ENCODE data around the gene RANBP17.

DNA sequence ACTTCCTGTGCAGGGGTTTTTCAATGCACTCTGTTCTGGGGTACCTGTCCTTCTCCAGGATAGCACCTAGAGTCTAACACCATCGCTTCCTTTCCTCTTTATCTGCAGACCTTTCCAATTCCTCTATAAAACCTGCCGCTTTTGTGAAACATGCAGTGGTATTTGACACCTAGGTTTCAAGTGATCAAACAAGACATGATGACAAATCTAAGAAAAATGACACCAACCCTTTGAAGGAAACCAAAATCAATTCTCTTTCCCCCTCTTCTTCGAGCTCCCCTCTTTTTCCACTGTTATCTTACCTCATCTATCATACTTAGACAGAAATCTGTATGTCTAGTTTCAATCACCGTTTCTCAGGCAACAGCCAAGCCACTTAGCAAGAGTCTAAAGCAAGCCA is 25.6 kb upstream of the RANBP17 start:
- TF ChIP-seq, protein P1, sequence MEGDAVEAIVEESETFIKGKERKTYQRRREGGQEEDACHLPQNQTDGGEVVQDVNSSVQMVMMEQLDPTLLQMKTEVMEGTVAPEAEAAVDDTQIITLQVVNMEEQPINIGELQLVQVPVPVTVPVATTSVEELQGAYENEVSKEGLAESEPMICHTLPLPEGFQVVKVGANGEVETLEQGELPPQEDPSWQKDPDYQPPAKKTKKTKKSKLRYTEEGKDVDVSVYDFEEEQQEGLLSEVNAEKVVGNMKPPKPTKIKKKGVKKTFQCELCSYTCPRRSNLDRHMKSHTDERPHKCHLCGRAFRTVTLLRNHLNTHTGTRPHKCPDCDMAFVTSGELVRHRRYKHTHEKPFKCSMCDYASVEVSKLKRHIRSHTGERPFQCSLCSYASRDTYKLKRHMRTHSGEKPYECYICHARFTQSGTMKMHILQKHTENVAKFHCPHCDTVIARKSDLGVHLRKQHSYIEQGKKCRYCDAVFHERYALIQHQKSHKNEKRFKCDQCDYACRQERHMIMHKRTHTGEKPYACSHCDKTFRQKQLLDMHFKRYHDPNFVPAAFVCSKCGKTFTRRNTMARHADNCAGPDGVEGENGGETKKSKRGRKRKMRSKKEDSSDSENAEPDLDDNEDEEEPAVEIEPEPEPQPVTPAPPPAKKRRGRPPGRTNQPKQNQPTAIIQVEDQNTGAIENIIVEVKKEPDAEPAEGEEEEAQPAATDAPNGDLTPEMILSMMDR (conservative IDR thresholded peaks at IDR 0.05): no peak
- TF ChIP-seq EZH2 (IDR thresholded peaks at IDR 0.05; ENCODE audit: low read depth): no peak

Data from PC-9 (cell line).